ENCODE data around the gene CPEB4.

Gene CPEB4

DNA sequence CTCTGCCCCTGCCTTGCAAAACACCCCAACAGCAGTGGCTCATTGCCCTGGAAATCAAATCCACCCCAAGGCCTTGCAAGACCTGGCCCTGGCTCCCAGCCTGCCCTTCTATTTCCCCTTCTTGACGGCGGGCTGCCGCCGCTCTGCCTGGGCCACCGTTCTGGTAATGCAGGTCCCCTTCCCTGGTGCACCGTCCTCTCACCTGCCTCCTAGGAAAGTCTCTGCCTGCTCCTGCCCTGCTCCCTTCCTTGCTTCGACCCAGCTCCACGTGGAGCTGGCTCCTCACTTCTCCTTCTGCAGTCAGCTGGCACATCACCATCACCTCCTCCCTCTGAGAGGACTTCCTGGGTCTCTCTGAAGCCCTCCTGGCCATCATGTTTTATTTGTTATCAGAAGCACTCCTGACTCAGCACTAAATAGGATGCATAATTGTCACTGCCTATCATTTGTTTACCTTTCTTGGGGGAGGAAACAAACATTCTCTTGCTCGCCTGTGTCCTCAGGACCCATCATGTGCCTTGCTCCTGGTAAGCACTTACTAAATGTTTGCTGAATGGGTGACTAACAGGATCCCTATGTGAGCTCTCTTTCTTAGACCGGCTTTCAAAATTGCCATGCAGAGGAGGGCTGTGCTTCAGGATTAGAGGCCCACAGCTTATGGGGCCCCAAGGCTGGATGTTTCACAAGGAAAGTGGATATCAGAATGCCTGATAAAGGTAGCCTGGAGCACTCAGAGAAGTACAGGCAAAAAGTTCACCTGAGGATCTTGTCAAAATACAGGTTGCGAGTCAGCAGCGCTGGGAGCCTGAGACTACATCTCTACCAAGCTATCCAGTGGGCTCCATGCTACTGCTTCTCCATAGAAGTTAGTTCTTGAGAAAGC is 81.3 kb downstream of the CPEB4 start:
- H3F3A ChIP-seq (ENCODE audit: insufficient read depth), result no peaks in the 10 kb centered on the region; the same call in 1 of the 2 replicates
- H3K9me3 ChIP-seq (ENCODE audit: insufficient read depth, low read length), result no peaks in the 10 kb centered on the region
- no peak overlapping the region for H3K4me3 ChIP-seq (ENCODE audit: insufficient read depth, low read length, poor library complexity, severe bottlenecking)
- no peaks in the 10 kb centered on the region for H3K27me3 ChIP-seq (ENCODE audit: low read length)
- H3K36me3 ChIP-seq (ENCODE audit: low read length), result no peaks in the 10 kb centered on the region
- no peak overlapping the region for H3K9ac ChIP-seq (ENCODE audit: low read length)
- H3K4me2 ChIP-seq (ENCODE audit: low read depth, low read length, poor library complexity, severe bottlenecking), result no peak overlapping the region
- no peaks in the 10 kb centered on the region for H4K20me1 ChIP-seq (ENCODE audit: low read depth, low read length)
- TF ChIP-seq, protein P1, sequence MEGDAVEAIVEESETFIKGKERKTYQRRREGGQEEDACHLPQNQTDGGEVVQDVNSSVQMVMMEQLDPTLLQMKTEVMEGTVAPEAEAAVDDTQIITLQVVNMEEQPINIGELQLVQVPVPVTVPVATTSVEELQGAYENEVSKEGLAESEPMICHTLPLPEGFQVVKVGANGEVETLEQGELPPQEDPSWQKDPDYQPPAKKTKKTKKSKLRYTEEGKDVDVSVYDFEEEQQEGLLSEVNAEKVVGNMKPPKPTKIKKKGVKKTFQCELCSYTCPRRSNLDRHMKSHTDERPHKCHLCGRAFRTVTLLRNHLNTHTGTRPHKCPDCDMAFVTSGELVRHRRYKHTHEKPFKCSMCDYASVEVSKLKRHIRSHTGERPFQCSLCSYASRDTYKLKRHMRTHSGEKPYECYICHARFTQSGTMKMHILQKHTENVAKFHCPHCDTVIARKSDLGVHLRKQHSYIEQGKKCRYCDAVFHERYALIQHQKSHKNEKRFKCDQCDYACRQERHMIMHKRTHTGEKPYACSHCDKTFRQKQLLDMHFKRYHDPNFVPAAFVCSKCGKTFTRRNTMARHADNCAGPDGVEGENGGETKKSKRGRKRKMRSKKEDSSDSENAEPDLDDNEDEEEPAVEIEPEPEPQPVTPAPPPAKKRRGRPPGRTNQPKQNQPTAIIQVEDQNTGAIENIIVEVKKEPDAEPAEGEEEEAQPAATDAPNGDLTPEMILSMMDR (IDR thresholded peaks at IDR 0.05; ENCODE audit: insufficient read depth, low read length, poor library complexity, severe bottlenecking), result no peak
- TF ChIP-seq EZH2phosphoT487 (conservative IDR thresholded peaks at IDR 0.05; ENCODE audit: low read length), result no peak
- H3K9me2 ChIP-seq (replicated peaks; ENCODE audit: insufficient read depth, low read length), result no peaks in the 10 kb centered on the region
- no peak overlapping the region for H2AFZ ChIP-seq (ENCODE audit: low read depth, low read length, severe bottlenecking)
- H3K79me2 ChIP-seq (ENCODE audit: insufficient read depth, low read length), result no peaks in the 10 kb centered on the region
- H3K27ac ChIP-seq (ENCODE audit: low read depth, low read length), result no peak overlapping the region

DNA sequence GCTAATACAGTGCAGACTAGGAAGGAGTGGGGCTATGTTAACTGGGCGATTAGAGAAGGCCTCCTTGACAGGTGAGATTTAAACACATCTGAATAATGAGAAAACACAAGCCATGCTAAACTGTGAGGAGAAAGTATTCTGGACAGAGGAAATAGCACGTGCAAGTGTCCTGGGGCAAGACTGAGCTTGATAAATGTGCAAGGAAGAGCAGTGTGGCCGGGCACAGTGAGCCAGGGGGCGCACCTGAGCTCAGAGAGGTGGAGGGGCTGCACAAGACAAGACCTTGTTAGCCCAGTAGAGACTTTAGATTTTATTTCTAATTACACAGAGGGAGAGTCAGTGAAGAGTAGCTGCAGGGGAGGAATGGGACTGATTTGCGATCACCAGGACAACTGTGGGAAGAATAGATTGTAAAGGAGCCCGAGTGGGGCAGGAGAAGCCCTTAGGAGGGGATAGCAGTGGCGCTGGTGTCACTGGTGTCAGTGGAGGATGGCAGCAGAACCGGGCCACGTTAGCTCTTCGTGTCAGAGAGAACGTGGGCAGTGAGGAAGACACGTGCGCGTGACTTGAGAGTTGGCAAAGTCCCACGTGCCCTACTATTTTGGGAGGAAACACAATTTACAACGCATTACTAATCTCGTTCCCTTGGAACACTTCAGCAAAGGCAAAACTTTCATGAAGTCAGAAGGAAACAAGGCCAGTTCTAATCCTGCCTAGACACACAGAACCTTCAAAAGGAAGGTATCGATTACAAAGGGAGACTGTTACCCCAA is 82.9 kb downstream of the CPEB4 start:
- H3K9me2 ChIP-seq (replicated peaks; ENCODE audit: insufficient read depth, low read length), result no peaks in the 10 kb centered on the region
- no peak overlapping the region for H3K4me2 ChIP-seq (ENCODE audit: low read depth, low read length, poor library complexity, severe bottlenecking)
- TF ChIP-seq, protein P1 (IDR thresholded peaks at IDR 0.05; ENCODE audit: insufficient read depth, low read length, poor library complexity, severe bottlenecking), result peak; percentile 49
- TF ChIP-seq EZH2phosphoT487 (conservative IDR thresholded peaks at IDR 0.05; ENCODE audit: low read length), result no peak
- no peaks in the 10 kb centered on the region for H4K20me1 ChIP-seq (ENCODE audit: low read depth, low read length)
- H3K4me3 ChIP-seq (ENCODE audit: insufficient read depth, low read length, poor library complexity, severe bottlenecking), result no peak overlapping the region
- H3K36me3 ChIP-seq (ENCODE audit: low read length), result no peaks in the 10 kb centered on the region
- H2AFZ ChIP-seq (ENCODE audit: low read depth, low read length, severe bottlenecking), result no peak overlapping the region
- H3K27ac ChIP-seq (ENCODE audit: low read depth, low read length), result no peak overlapping the region
- H3K9me3 ChIP-seq (ENCODE audit: insufficient read depth, low read length), result no peaks in the 10 kb centered on the region
- H3K9ac ChIP-seq (ENCODE audit: low read length), result no peak overlapping the region
- no peaks in the 10 kb centered on the region; the same call in 1 of the 2 replicates for H3F3A ChIP-seq (ENCODE audit: insufficient read depth)
- H3K79me2 ChIP-seq (ENCODE audit: insufficient read depth, low read length), result no peaks in the 10 kb centered on the region
- no peaks in the 10 kb centered on the region for H3K27me3 ChIP-seq (ENCODE audit: low read length)

DNA sequence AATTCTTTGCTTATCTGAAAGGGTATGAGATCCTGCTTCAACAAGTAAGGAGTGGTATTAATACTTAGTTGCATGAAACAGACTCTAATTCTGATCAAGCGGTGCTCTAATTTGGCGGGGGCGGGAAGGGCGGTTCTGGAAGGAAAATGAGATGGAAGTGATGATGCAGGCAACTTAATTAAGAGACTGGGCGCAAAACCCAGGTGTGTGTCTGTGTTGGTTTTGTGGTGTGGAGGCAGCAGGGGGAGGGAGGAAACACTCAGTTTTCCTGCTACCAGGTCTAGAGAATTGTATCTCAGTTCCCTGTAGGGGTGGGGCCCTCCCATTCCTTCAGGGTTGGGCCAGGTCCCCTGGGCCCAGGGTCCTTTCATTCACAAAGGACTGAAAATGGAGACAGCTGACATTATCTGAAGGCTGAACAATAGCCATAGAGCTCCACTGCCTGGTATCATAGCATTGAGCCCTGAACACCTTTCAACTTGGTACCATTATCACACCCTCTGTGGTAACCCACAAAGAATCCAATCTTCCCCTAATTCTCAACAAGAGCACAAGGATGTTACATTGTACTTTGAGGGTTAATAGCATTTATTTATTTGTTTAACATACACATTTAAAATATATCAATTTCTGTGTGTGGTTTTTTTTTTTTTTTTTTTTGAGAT is 83.7 kb downstream of the CPEB4 start:
- no peaks in the 10 kb centered on the region for H3K9me3 ChIP-seq (ENCODE audit: insufficient read depth, low read length)
- no peaks in the 10 kb centered on the region for H3K79me2 ChIP-seq (ENCODE audit: insufficient read depth, low read length)
- H3K27ac ChIP-seq (ENCODE audit: low read depth, low read length), result no peak overlapping the region
- no peak overlapping the region for H2AFZ ChIP-seq (ENCODE audit: low read depth, low read length, severe bottlenecking)
- no peak overlapping the region for H3K4me3 ChIP-seq (ENCODE audit: insufficient read depth, low read length, poor library complexity, severe bottlenecking)
- H4K20me1 ChIP-seq (ENCODE audit: low read depth, low read length), result no peaks in the 10 kb centered on the region
- H3K9me2 ChIP-seq (replicated peaks; ENCODE audit: insufficient read depth, low read length), result no peaks in the 10 kb centered on the region
- no peaks in the 10 kb centered on the region for H3K27me3 ChIP-seq (ENCODE audit: low read length)
- TF ChIP-seq EZH2phosphoT487 (conservative IDR thresholded peaks at IDR 0.05; ENCODE audit: low read length), result no peak
- TF ChIP-seq, protein P1 (IDR thresholded peaks at IDR 0.05; ENCODE audit: insufficient read depth, low read length, poor library complexity, severe bottlenecking), result no peak
- H3K36me3 ChIP-seq (ENCODE audit: low read length), result no peaks in the 10 kb centered on the region
- H3F3A ChIP-seq (ENCODE audit: insufficient read depth), result no peaks in the 10 kb centered on the region; the same call in 1 of the 2 replicates
- no peak overlapping the region for H3K9ac ChIP-seq (ENCODE audit: low read length)
- no peak overlapping the region for H3K4me2 ChIP-seq (ENCODE audit: low read depth, low read length, poor library complexity, severe bottlenecking)

All from SU-DHL-6 (cell line).